22Rv1 (cell line): ENCODE measurements around the gene GSX2.
A peak's percentile ranks its signal among the peaks of the same experiment; 100 is the strongest.

Experiments used
- H3K27ac ChIP-seq: fragments of 450-650 bp; 2 replicates; pipeline ENCODE4 v1.5.1; 2017
- ZFX ChIP-seq: fragments of 450-650 bp; IDR thresholded peaks from 2 replicates; pipeline ENCODE4 v1.6.1; 2017; ENCODE audit warnings: antibody characterized with exemption, borderline replicate concordance
- TF ChIP-seq, protein P1 (sequence below): fragments of 450-650 bp; IDR thresholded peaks from 2 replicates; pipeline ENCODE4 v1.5.1; 2017; ENCODE audit warnings: mild to moderate bottlenecking

The GSX2 gene

DNA sequence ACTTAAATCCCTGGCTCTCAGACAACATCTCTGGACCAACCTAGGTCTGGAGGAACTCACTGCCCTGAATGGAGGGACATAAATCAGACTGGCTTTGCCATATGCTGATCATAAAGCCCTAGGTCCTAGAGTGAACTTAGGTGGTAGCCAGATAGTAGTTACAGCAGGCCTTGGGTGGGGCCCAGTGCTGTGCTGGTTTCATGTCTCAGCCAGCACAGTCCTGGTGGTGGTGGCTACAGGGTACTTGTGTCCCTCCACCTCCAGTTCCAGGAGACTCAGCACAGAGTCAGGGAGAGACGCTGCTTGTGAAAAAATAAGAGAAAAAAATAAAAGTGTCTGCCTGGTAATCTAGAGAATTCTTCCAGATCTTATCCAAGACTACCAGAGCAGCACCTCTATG is 40.3 kb downstream of the GSX2 start:
- TF ChIP-seq, protein P1, sequence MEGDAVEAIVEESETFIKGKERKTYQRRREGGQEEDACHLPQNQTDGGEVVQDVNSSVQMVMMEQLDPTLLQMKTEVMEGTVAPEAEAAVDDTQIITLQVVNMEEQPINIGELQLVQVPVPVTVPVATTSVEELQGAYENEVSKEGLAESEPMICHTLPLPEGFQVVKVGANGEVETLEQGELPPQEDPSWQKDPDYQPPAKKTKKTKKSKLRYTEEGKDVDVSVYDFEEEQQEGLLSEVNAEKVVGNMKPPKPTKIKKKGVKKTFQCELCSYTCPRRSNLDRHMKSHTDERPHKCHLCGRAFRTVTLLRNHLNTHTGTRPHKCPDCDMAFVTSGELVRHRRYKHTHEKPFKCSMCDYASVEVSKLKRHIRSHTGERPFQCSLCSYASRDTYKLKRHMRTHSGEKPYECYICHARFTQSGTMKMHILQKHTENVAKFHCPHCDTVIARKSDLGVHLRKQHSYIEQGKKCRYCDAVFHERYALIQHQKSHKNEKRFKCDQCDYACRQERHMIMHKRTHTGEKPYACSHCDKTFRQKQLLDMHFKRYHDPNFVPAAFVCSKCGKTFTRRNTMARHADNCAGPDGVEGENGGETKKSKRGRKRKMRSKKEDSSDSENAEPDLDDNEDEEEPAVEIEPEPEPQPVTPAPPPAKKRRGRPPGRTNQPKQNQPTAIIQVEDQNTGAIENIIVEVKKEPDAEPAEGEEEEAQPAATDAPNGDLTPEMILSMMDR = no peak
- H3K27ac ChIP-seq = no peak overlapping the region

DNA sequence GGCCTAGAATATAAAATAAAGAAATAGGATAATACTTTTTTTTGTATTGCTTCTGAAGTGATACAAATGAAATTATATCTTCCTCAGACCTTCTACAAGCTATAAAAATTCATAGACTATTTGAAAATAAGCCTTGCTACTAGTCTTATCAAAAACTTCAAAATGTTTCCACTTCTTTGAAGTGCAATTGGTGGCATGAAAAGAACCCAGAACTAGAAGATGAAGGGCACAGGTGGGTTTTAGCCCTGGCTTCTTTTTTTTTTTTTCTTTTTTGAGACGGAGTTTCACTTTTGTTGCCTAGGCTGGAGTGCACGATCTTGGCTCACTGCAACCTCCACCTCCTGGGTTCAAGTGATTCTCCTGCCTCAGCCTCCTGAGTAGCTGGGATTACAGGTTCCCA is 44.2 kb downstream of the GSX2 start:
- TF ChIP-seq, protein P1 = no peak
- no peak for TF ChIP-seq ZFX
- peak overlapping the region; percentile 67 for H3K27ac ChIP-seq

DNA sequence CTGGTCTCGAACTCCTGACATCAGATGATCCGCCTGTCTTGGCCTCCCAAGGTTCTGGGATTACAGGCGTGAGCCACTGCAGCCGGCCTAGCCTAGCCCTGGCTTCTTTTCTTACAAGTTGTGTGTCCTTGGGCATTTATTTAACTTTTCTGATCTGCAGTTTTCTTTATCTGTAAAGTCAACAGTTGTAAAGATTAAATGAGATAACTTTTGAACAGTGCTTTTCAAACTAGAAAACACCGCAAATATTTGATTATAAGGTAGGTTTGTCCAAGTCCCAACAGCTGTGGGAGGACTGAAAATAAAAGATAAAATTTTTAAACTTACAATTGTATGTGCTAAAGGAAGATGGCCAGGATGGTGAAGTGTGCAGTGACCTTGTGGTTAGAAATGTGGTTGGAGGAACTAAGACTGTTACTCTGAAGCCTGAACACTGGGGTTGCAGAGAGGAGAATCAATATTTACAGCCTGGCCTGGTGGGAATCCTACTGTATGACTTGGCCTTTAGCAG is 44.8 kb downstream of the GSX2 start:
- no peak for TF ChIP-seq ZFX
- TF ChIP-seq, protein P1 = no peak
- H3K27ac ChIP-seq = peak overlapping the region; percentile 67

DNA sequence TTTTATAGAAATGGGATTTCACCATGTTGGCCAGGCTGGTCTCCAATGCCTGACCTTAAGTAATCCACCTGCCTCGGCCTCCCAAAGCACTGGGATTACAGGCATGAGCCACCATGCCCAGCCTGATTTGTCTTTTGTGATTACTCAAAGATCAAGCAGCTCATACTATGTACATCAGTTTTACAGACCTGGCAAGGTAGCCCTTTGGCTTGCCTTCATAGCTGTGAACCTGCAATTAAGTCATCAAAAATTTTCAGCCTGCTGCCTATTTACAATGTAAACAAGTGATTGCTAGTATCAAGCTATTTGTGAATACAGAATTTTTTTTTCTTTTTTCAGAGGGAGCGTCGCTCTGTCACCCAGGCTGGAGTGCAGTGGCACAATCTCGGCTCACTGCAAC is 46.2 kb downstream of the GSX2 start:
- H3K27ac ChIP-seq = peak overlapping the region; percentile 67
- TF ChIP-seq, protein P1 = no peak
- no peak for TF ChIP-seq ZFX

DNA sequence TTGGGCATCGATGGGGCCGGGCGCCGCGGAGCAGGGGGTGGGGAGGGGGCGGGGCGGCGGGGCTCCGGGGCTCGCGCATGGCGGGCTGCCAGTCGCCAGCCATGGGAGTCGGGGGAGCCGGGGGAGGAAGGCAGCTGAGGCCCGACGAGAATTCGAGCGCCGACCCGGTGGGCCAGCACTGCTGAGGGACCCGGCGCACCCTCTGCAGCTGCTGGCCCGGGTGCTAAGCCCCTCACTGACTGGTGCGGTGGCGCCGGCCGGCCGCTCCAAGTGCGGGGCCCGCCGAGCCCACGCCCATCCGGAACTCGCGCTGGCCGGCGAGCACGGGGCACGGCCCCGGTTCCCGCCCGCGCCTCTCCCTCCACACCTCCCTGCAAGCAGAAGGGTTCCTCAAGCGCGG is 49.4 kb downstream of the GSX2 start:
- TF ChIP-seq ZFX = no peak
- TF ChIP-seq, protein P1 = no peak
- H3K27ac ChIP-seq = no peak overlapping the region
